Peyer's patch (tissue), 4 donors: ENCODE data around the gene LZTR1.

Experiments used
- CTCF ChIP-seq, 6 experiments: fragments of 450-650 bp in 4 of 6; fragments of 200-600 bp in 2 of 6; sonication (generic) in 1 of 6; IDR thresholded peaks; one replicate each; pipeline ENCODE4 v1.5.1; 2017 to 2019; ENCODE audit warnings: antibody characterized with exemption in 6 of 6, mild to moderate bottlenecking in 3 of 6, moderate library complexity in 1 of 6
- POLR2A ChIP-seq, 2 donors: fragments of 450-650 bp; IDR thresholded peaks; one replicate each; pipeline ENCODE4 v1.5.1; 2017; ENCODE audit warnings: antibody characterized with exemption in 2 of 2, mild to moderate bottlenecking in 2 of 2, moderate library complexity in 2 of 2

GRCh38 chr22:20993304-20994127 is 11.4 kb downstream of the LZTR1 start:
- TF ChIP-seq CTCF (IDR thresholded peaks at IDR 0.05) (no peak), POLR2A (IDR thresholded peaks at IDR 0.05) (no peak)
